ENCODE measurements around the gene ZNF844. TPM values are rescaled to one million over a fixed set of nuclear protein-coding genes. Genes with fewer than 3 reads are reported as not detected.

Gene ZNF844
- total RNA-seq, 1 experiment from 2014 or later: 10.5 TPM

- TF ChIP-seq GABPB1 (CRISPR knock-in tag; IDR thresholded peaks at IDR 0.05) (peak; percentile 72; the same call in 1 of the 2 replicates), EMX1 (CRISPR knock-in tag; IDR thresholded peaks at IDR 0.05) (no peak), MXD4 (CRISPR knock-in tag; IDR thresholded peaks at IDR 0.05; ENCODE audit: borderline replicate concordance) (no peak), FOXP4 (CRISPR knock-in tag; IDR thresholded peaks at IDR 0.05) (0 out of 2 replicates have a peak, but pooled peaks have one; percentile 60), MLX (CRISPR knock-in tag; IDR thresholded peaks at IDR 0.05) (no peak), JAZF1 (CRISPR knock-in tag; IDR thresholded peaks at IDR 0.05) (no peak), CTCF (IDR thresholded peaks at IDR 0.05) (no peak), CBFB (CRISPR knock-in tag; IDR thresholded peaks at IDR 0.05; ENCODE audit: low read depth) (no peak), MAX (CRISPR knock-in tag; IDR thresholded peaks at IDR 0.05) (peak; percentile 78), E2F1 (CRISPR knock-in tag; IDR thresholded peaks at IDR 0.05) (no peak), SMAD4 (CRISPR knock-in tag; IDR thresholded peaks at IDR 0.05) (no peak), CDX4 (CRISPR knock-in tag; IDR thresholded peaks at IDR 0.05; ENCODE audit: borderline replicate concordance) (no peak), ZNF232 (CRISPR knock-in tag; IDR thresholded peaks at IDR 0.05) (peak; percentile 81; the same call in 1 of the 2 replicates), USF2 (CRISPR knock-in tag; IDR thresholded peaks at IDR 0.05) (peak; percentile 43; the same call in 1 of the 2 replicates), FOXK1 (CRISPR knock-in tag; IDR thresholded peaks at IDR 0.05) (peak; percentile 72), NFE2L1 (CRISPR knock-in tag; IDR thresholded peaks at IDR 0.05) (peak; percentile 55; the same call in 1 of the 2 replicates), ETV6 (CRISPR knock-in tag; IDR thresholded peaks at IDR 0.05) (peak; percentile 67; the same call in 1 of the 2 replicates), SP1 (CRISPR knock-in tag; conservative IDR thresholded peaks at IDR 0.05) (peak; percentile 90), ZSCAN18 (CRISPR knock-in tag; IDR thresholded peaks at IDR 0.05) (no peak), ELF4 (CRISPR knock-in tag; IDR thresholded peaks at IDR 0.05; ENCODE audit: low read depth) (no peak), ZBTB43 (CRISPR knock-in tag; IDR thresholded peaks at IDR 0.05) (0 out of 2 replicates have a peak, but pooled peaks have one; percentile 40), ZNF263 (CRISPR knock-in tag; IDR thresholded peaks at IDR 0.05; ENCODE audit: low read depth) (no peak), ATF3 (CRISPR knock-in tag; conservative IDR thresholded peaks at IDR 0.05) (no peak)
Measured at GRCh38 chr19:12052497-12053169, 11.9 kb upstream of the ZNF844 start, which contains the start of gene ZNF878 (continued).
